ENCODE results near the gene PADI1. TPM values are rescaled to one million over a fixed set of nuclear protein-coding genes. Genes with fewer than 3 reads are reported as not detected.

PADI1 gene
- total RNA-seq, 1 donor from 2014 or later: not detected

- Mint-ChIP-seq H3K9me3 (ENCODE audit: low read depth) (no peaks in the 10 kb centered on the region), H3K36me3 (ENCODE audit: insufficient read depth) (no peaks in the 10 kb centered on the region), H3K27me3 (peaks cover 6% of the 10 kb centered on the region), H3K4me1 (ENCODE audit: low read depth) (peaks cover 8% of the 10 kb centered on the region), H3K4me3 (ENCODE audit: low read depth) (no peak overlapping the region), H3K27ac (no peak overlapping the region)
- TF ChIP-seq, protein P1, sequence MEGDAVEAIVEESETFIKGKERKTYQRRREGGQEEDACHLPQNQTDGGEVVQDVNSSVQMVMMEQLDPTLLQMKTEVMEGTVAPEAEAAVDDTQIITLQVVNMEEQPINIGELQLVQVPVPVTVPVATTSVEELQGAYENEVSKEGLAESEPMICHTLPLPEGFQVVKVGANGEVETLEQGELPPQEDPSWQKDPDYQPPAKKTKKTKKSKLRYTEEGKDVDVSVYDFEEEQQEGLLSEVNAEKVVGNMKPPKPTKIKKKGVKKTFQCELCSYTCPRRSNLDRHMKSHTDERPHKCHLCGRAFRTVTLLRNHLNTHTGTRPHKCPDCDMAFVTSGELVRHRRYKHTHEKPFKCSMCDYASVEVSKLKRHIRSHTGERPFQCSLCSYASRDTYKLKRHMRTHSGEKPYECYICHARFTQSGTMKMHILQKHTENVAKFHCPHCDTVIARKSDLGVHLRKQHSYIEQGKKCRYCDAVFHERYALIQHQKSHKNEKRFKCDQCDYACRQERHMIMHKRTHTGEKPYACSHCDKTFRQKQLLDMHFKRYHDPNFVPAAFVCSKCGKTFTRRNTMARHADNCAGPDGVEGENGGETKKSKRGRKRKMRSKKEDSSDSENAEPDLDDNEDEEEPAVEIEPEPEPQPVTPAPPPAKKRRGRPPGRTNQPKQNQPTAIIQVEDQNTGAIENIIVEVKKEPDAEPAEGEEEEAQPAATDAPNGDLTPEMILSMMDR (IDR thresholded peaks at IDR 0.05; ENCODE audit: unreplicated experiment): no peak
- no peak for DNase-seq (ENCODE audit: low spot score, unreplicated experiment)
Measured at GRCh38 chr1:17244821-17245740, 40.2 kb downstream of the PADI1 start.

GRCh38 chr1:17245816-17246325, 40.9 kb downstream of the PADI1 start:
- no peak overlapping the region for H3K4me3 Mint-ChIP-seq (ENCODE audit: low read depth)
- H3K36me3 Mint-ChIP-seq (ENCODE audit: insufficient read depth): no peaks in the 10 kb centered on the region
- H3K4me1 Mint-ChIP-seq (ENCODE audit: low read depth): peaks cover 8% of the 10 kb centered on the region
- DNase-seq (ENCODE audit: low spot score, unreplicated experiment): no peak
- peaks cover 6% of the 10 kb centered on the region for H3K27me3 Mint-ChIP-seq
- no peak overlapping the region for H3K27ac Mint-ChIP-seq
- TF ChIP-seq, protein P1 (IDR thresholded peaks at IDR 0.05; ENCODE audit: unreplicated experiment): no peak
- H3K9me3 Mint-ChIP-seq (ENCODE audit: low read depth): no peaks in the 10 kb centered on the region

GRCh38 chr1:17246971-17247370, 42.0 kb downstream of the PADI1 start:
- DNase-seq (ENCODE audit: low spot score, unreplicated experiment): no peak
- Mint-ChIP-seq H3K4me3 (ENCODE audit: low read depth) (no peak overlapping the region), H3K4me1 (ENCODE audit: low read depth) (peaks cover 8% of the 10 kb centered on the region), H3K9me3 (ENCODE audit: low read depth) (no peaks in the 10 kb centered on the region), H3K27me3 (peaks cover 5% of the 10 kb centered on the region), H3K27ac (no peak overlapping the region), H3K36me3 (ENCODE audit: insufficient read depth) (no peaks in the 10 kb centered on the region)
- TF ChIP-seq, protein P1 (IDR thresholded peaks at IDR 0.05; ENCODE audit: unreplicated experiment): no peak

- Mint-ChIP-seq H3K27me3 (peaks cover 3% of the 10 kb centered on the region), H3K9me3 (ENCODE audit: low read depth) (no peaks in the 10 kb centered on the region), H3K27ac (no peak within 1 kb of the TSS), H3K4me3 (ENCODE audit: low read depth) (no peak within 1 kb of the TSS), H3K4me1 (ENCODE audit: low read depth) (peaks cover 8% of the 10 kb centered on the region), H3K36me3 (ENCODE audit: insufficient read depth) (no peaks in the 10 kb centered on the region)
- TF ChIP-seq, protein P1 (IDR thresholded peaks at IDR 0.05; ENCODE audit: unreplicated experiment): no peak
- DNase-seq (ENCODE audit: low spot score, unreplicated experiment): no peak
Measured at GRCh38 chr1:17248781-17249180, 43.9 kb downstream of the PADI1 start, which contains the start of gene PADI3. Gene PADI3 (plus strand): TSS chr1:17249098. CDS start chr1:17249138, 40 bp downstream.

- Mint-ChIP-seq H3K4me1 (ENCODE audit: low read depth) (peaks cover 4% of the 10 kb centered on the region), H3K4me3 (ENCODE audit: low read depth) (no peak overlapping the region), H3K27ac (peak overlapping the region; percentile 62), H3K27me3 (peaks cover 5% of the 10 kb centered on the region), H3K36me3 (ENCODE audit: insufficient read depth) (no peaks in the 10 kb centered on the region), H3K9me3 (ENCODE audit: low read depth) (no peaks in the 10 kb centered on the region)
- no peak for DNase-seq (ENCODE audit: low spot score, unreplicated experiment)
- TF ChIP-seq, protein P1 (IDR thresholded peaks at IDR 0.05; ENCODE audit: unreplicated experiment): no peak
Measured at GRCh38 chr1:17250601-17251000, 45.7 kb downstream of the PADI1 start.

Measured in progenitor cell of endocrine pancreas (in vitro differentiated cells).